RWPE2 (cell line): ENCODE measurements around the gene SCG3.
A peak's percentile ranks its signal among the peaks of the same experiment; 100 is the strongest.

Experiments
- ATAC-seq: fragments of 200-7000 bp; cut with Tn5 transposase; 3 replicates; pipeline ENCODE4 v1.9.1; 2021; ENCODE audit warnings: low read depth
- DNase-seq: peaks from one replicate; pipeline ENCODE4 v3.0.0-alpha.2; 2020; ENCODE audit warnings: low spot score
- H3K27ac ChIP-seq: fragments of 450-650 bp; 2 replicates; pipeline ENCODE4 v1.5.1; 2017; ENCODE audit warnings: mild to moderate bottlenecking; ENCODE audit not compliant: poor library complexity, severe bottlenecking
- H3K27me3 ChIP-seq: fragments of 250-450 bp; sonication (Bioruptor Pico); 2 replicates; pipeline ENCODE4 v1.5.1; 2021; ENCODE audit warnings: mild to moderate bottlenecking, moderate library complexity; ENCODE audit not compliant: insufficient read depth, poor library complexity, severe bottlenecking
- H3K36me3 ChIP-seq: fragments of 250-450 bp; sonication (Bioruptor Pico); 2 replicates; pipeline ENCODE4 v1.5.1; 2020; ENCODE audit warnings: low read depth, mild to moderate bottlenecking, moderate library complexity
- H3K4me1 ChIP-seq: fragments of 250-450 bp; sonication (Bioruptor Pico); 2 replicates; pipeline ENCODE4 v1.5.1; 2021; ENCODE audit warnings: mild to moderate bottlenecking, moderate library complexity; ENCODE audit not compliant: insufficient read depth, poor library complexity, severe bottlenecking
- H3K4me3 ChIP-seq: fragments of 250-450 bp; sonication (Bioruptor Pico); 2 replicates; pipeline ENCODE4 v1.5.1; 2021; ENCODE audit warnings: mild to moderate bottlenecking, moderate library complexity; ENCODE audit not compliant: severe bottlenecking
- H3K9me3 ChIP-seq: fragments of 250-450 bp; sonication (Bioruptor Pico); 2 replicates; pipeline ENCODE4 v1.5.1; 2021; ENCODE audit warnings: mild to moderate bottlenecking, moderate library complexity; ENCODE audit not compliant: severe bottlenecking
- CTCF ChIP-seq: fragments of 450-650 bp; IDR thresholded peaks from one replicate; pipeline ENCODE4 v1.5.1; 2017; ENCODE audit warnings: mild to moderate bottlenecking, moderate library complexity; ENCODE audit not compliant: poor library complexity, severe bottlenecking

The SCG3 gene

GRCh38 chr15:51757450-51757849 lies 76.1 kb downstream of the SCG3 start:
- ATAC-seq (no peak), DNase-seq (no peak)
- no peak for TF ChIP-seq CTCF
- no peaks in the 10 kb centered on the region for H3K4me1 ChIP-seq
- H3K27ac ChIP-seq, result no peak overlapping the region
- no peaks in the 10 kb centered on the region for H3K36me3 ChIP-seq
- H3K4me3 ChIP-seq, result no peak overlapping the region
- H3K27me3 ChIP-seq, result no peaks in the 10 kb centered on the region
- H3K9me3 ChIP-seq, result no peaks in the 10 kb centered on the region

GRCh38 chr15:51758645-51759044 lies 77.3 kb downstream of the SCG3 start:
- 0 out of 3 replicates have a peak, but pooled peaks have one; percentile 38 for ATAC-seq
- no peak overlapping the region for H3K27ac ChIP-seq
- H3K4me3 ChIP-seq, result no peak overlapping the region
- no peaks in the 10 kb centered on the region for H3K4me1 ChIP-seq
- no peaks in the 10 kb centered on the region for H3K9me3 ChIP-seq
- TF ChIP-seq CTCF, result no peak
- no peaks in the 10 kb centered on the region for H3K27me3 ChIP-seq
- no peaks in the 10 kb centered on the region for H3K36me3 ChIP-seq
- no peak for DNase-seq

- no peak overlapping the region for H3K27ac ChIP-seq
- no peaks in the 10 kb centered on the region for H3K9me3 ChIP-seq
- no peaks in the 10 kb centered on the region for H3K4me1 ChIP-seq
- H3K36me3 ChIP-seq, result no peaks in the 10 kb centered on the region
- DNase-seq (no peak), ATAC-seq (peak; percentile 59; the same call in 2 of the 3 replicates)
- H3K27me3 ChIP-seq, result no peaks in the 10 kb centered on the region
- TF ChIP-seq CTCF, result no peak
- no peak overlapping the region for H3K4me3 ChIP-seq
Measured at GRCh38 chr15:51759557-51760070, 78.3 kb downstream of the SCG3 start.

GRCh38 chr15:51760805-51761204 lies 79.5 kb downstream of the SCG3 start:
- Histone ChIP-seq H3K36me3 (no peaks in the 10 kb centered on the region), H3K4me1 (no peaks in the 10 kb centered on the region), H3K4me3 (no peak overlapping the region), H3K9me3 (no peaks in the 10 kb centered on the region), H3K27ac (no peak overlapping the region), H3K27me3 (no peaks in the 10 kb centered on the region)
- no peak for DNase-seq
- TF ChIP-seq CTCF, result no peak
- no peak for ATAC-seq

- DNase-seq (no peak), ATAC-seq (no peak)
- TF ChIP-seq CTCF, result no peak
- Histone ChIP-seq H3K9me3 (no peaks in the 10 kb centered on the region), H3K27ac (no peak overlapping the region), H3K27me3 (no peaks in the 10 kb centered on the region), H3K36me3 (no peaks in the 10 kb centered on the region), H3K4me1 (no peaks in the 10 kb centered on the region), H3K4me3 (no peak overlapping the region)
Measured at GRCh38 chr15:51765751-51766150, 84.4 kb downstream of the SCG3 start.
